PC-3 (cell line): Measurements from ENCODE around the gene LASP1NB. TPM values are rescaled to one million over a fixed set of nuclear protein-coding genes. Genes with fewer than 3 reads are reported as not detected.

Source experiments
- ATAC-seq: fragments of 200-7000 bp; cut with Tn5 transposase; 2 replicates; pipeline ENCODE4 v1.9.1; 2020; ENCODE audit warnings: mild to moderate bottlenecking, moderate library complexity
- BruUV-seq: library from RNA; stranded (reverse); fragments of 400-500 nt; replicated peaks from 2 replicates; lab custom pipeline; 2021; lab: Mats Ljungman, UMichigan
- CTCF ChIA-PET: fragments of 300-600 bp; sonication (Branson Sonifier 250); formaldehyde crosslinking; loops from one replicate; lab custom pipeline; 2022; ENCODE audit warnings: antibody characterized with exemption; lab: Charles Lee
- POLR2A ChIA-PET: fragments of 300-600 bp; sonication (Branson Sonifier 250); formaldehyde crosslinking; loops from one replicate; lab custom pipeline; 2022; ENCODE audit warnings: antibody characterized with exemption; ENCODE audit not compliant: unreplicated experiment; lab: Charles Lee
- DNase-seq: peaks from one replicate; pipeline ENCODE4 v3.0.0-alpha.2; 2015
- H2AFZ ChIP-seq: fragments of 300-600 bp; sonication (generic); 2 replicates; pipeline ENCODE4 v1.6.0; 2016; ENCODE audit warnings: antibody characterized with exemption, low read length
- H3F3A ChIP-seq: fragments of 300-600 bp; sonication (generic); one replicate; pipeline ENCODE4 v1.6.0; 2017; ENCODE audit warnings: antibody characterized with exemption, low read length, control low read depth, mild to moderate bottlenecking; ENCODE audit not compliant: unreplicated experiment
- H3K27ac ChIP-seq: fragments of 300-600 bp; sonication (generic); 2 replicates; pipeline ENCODE4 v1.5.1; 2016; ENCODE audit warnings: mild to moderate bottlenecking, low read length
- H3K27me3 ChIP-seq: fragments of 300-600 bp; sonication (generic); 2 replicates; pipeline ENCODE4 v1.6.1; 2016; ENCODE audit warnings: low read length, mixed read lengths
- H3K36me3 ChIP-seq: fragments of 300-600 bp; sonication (generic); 2 replicates; pipeline ENCODE4 v1.6.1; 2016; ENCODE audit warnings: low read depth, mixed run types, low read length, mixed read lengths
- H3K4me1 ChIP-seq: fragments of 300-600 bp; sonication (generic); 2 replicates; pipeline ENCODE4 v1.5.1; 2016; ENCODE audit warnings: low read length; ENCODE audit not compliant: insufficient read depth
- H3K4me2 ChIP-seq: fragments of 300-600 bp; sonication (generic); 2 replicates; pipeline ENCODE4 v1.6.0; 2016; ENCODE audit warnings: low read length
- H3K4me3 ChIP-seq: fragments of 300-600 bp; sonication (generic); 2 replicates; pipeline ENCODE4 v1.5.1; 2016; ENCODE audit warnings: mild to moderate bottlenecking, low read length, mixed read lengths
- H3K79me2 ChIP-seq: fragments of 300-600 bp; sonication (generic); 2 replicates; pipeline ENCODE4 v1.6.1; 2017; ENCODE audit warnings: low read length, mixed read lengths
- H3K9ac ChIP-seq: fragments of 300-600 bp; sonication (generic); 2 replicates; pipeline ENCODE4 v1.6.0; 2016; ENCODE audit warnings: mild to moderate bottlenecking, low read length
- H3K9me2 ChIP-seq: fragments of 300-600 bp; sonication (generic); replicated peaks from 2 replicates; pipeline ENCODE4 v1.6.1; 2016; ENCODE audit warnings: mixed run types, low read length, mixed read lengths
- H3K9me3 ChIP-seq: fragments of 300-600 bp; sonication (generic); 2 replicates; pipeline ENCODE4 v1.6.1; 2016; ENCODE audit warnings: low read length, mixed read lengths
- H4K20me1 ChIP-seq: fragments of 300-600 bp; sonication (generic); 2 replicates; pipeline ENCODE4 v1.6.1; 2016; ENCODE audit warnings: low read length, mixed read lengths
- EZH2 ChIP-seq: fragments of 300-600 bp; sonication (generic); IDR thresholded peaks from one replicate; pipeline ENCODE4 v1.6.1; 2017; ENCODE audit warnings: antibody characterized with exemption, mild to moderate bottlenecking, low read length; ENCODE audit not compliant: unreplicated experiment
- EZH2phosphoT487 ChIP-seq: fragments of 300-600 bp; sonication (generic); IDR thresholded peaks from 2 replicates; pipeline ENCODE4 v1.6.1; 2018; ENCODE audit warnings: mild to moderate bottlenecking, antibody characterized with exemption, low read length, borderline replicate concordance
- intact Hi-C: fragments of 100-400 bp; cut with micrococcal nuclease; formaldehyde crosslinking; loops from 2 replicates; pipeline ENCODE4 v1.9.0; 2023
- microRNA-seq: library from miRNA; unstranded; fragments of <30 nt; microRNA quantifications from one replicate; pipeline ENCODE4 v1.1.0, GENCODE V29; 2020; ENCODE audit not compliant: unreplicated experiment
- total RNA-seq: library from RNA; depleted of rRNA; stranded (reverse); fragments of >200 nt; gene quantifications from 2 replicates; pipeline ENCODE4 v1.2.3, GENCODE V29; 2014; rRNA removed
- TF ChIP-seq, protein P1 (sequence below): fragments of 300-600 bp; sonication (generic); conservative IDR thresholded peaks from 2 replicates; pipeline ENCODE4 v1.5.1; 2017; ENCODE audit warnings: antibody characterized with exemption, low read depth, mild to moderate bottlenecking, low read length

Gene LASP1NB

GRCh38 chr17:38978180-38978579 lies 52.8 kb downstream of the LASP1NB start:
- TF ChIP-seq, protein P1, sequence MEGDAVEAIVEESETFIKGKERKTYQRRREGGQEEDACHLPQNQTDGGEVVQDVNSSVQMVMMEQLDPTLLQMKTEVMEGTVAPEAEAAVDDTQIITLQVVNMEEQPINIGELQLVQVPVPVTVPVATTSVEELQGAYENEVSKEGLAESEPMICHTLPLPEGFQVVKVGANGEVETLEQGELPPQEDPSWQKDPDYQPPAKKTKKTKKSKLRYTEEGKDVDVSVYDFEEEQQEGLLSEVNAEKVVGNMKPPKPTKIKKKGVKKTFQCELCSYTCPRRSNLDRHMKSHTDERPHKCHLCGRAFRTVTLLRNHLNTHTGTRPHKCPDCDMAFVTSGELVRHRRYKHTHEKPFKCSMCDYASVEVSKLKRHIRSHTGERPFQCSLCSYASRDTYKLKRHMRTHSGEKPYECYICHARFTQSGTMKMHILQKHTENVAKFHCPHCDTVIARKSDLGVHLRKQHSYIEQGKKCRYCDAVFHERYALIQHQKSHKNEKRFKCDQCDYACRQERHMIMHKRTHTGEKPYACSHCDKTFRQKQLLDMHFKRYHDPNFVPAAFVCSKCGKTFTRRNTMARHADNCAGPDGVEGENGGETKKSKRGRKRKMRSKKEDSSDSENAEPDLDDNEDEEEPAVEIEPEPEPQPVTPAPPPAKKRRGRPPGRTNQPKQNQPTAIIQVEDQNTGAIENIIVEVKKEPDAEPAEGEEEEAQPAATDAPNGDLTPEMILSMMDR = no peak
- TF ChIP-seq EZH2phosphoT487 (no peak), EZH2 (no peak)
- H2AFZ ChIP-seq = no peak overlapping the region
- no peak overlapping the region for H3K4me3 ChIP-seq
- no peak overlapping the region for H3K4me2 ChIP-seq
- DNase-seq = no peak
- POLR2A ChIA-PET = no interaction called here
- no peak overlapping the region for H3K9ac ChIP-seq
- H3K9me2 ChIP-seq = no peaks in the 10 kb centered on the region
- H3F3A ChIP-seq = no peaks in the 10 kb centered on the region
- H3K27ac ChIP-seq = no peak overlapping the region
- CTCF ChIA-PET = no interaction called here
- peaks cover 4% of the 10 kb centered on the region; the same call in 1 of the 2 replicates for H3K4me1 ChIP-seq
- no peaks in the 10 kb centered on the region for H3K79me2 ChIP-seq
- H3K27me3 ChIP-seq = no peaks in the 10 kb centered on the region
- no peaks in the 10 kb centered on the region for H3K36me3 ChIP-seq
- no peak for ATAC-seq
- H3K9me3 ChIP-seq = no peaks in the 10 kb centered on the region
- no peaks in the 10 kb centered on the region for H4K20me1 ChIP-seq
- BruUV-seq = no TSS peak
- intact Hi-C loops = no loop called here

Small RNAs within 50 kb of the gene (microRNA-seq; reads per million reads assigned to microRNA genes)
- not detected for gene MIR6779

Other genes starting within 250 kb of the LASP1NB start
- gene MLLT6, start 220.3 kb upstream of the LASP1NB start, total RNA-seq = 24.7 and 28.7 TPM in 2 replicates
- gene CISD3, start 195.3 kb upstream of the LASP1NB start, total RNA-seq = 13.7 and 14.1 TPM in 2 replicates
- 14.1 and 15.8 TPM in 2 replicates for gene PCGF2, start 177.3 kb upstream of the LASP1NB start, total RNA-seq
- 366 and 441 TPM in 2 replicates for gene PSMB3, start 172.9 kb upstream of the LASP1NB start, total RNA-seq
- 25.5 and 43.7 TPM in 2 replicates for gene PIP4K2B, start 126.1 kb upstream of the LASP1NB start, total RNA-seq
- gene CWC25, start 100.3 kb upstream of the LASP1NB start, total RNA-seq = 11.8 and 15.0 TPM in 2 replicates
- gene RPL23, start 71.9 kb upstream of the LASP1NB start, total RNA-seq = 807 and 1,110 TPM in 2 replicates
- gene LASP1, start 55.6 kb upstream of the LASP1NB start, total RNA-seq = 106 and 120 TPM in 2 replicates
- gene FBXO47, start 41.8 kb downstream of the LASP1NB start, total RNA-seq = not detected in 2 replicates
- not detected in 2 replicates for gene PLXDC1, start 226.0 kb downstream of the LASP1NB start, total RNA-seq
- gene ARL5C, start 240.5 kb downstream of the LASP1NB start, total RNA-seq = 0.58 TPM in 1 of 2 replicates, not detected in the other